Fibroblast of peridontal ligament (primary cell): ENCODE data around the gene SLC30A5.

Experiments
- DNase-seq: peaks from one replicate; pipeline ENCODE4 v3.0.0-alpha.2; 2010; ENCODE audit errors: extremely low read depth

SLC30A5 gene

GRCh38 chr5:69167493-69167855 lies 73.7 kb downstream of the SLC30A5 start:
- peak; percentile 7 for DNase-seq

- no peak for DNase-seq
Measured at GRCh38 chr5:69167929-69168328, 74.1 kb downstream of the SLC30A5 start.

GRCh38 chr5:69170495-69170894 lies 76.7 kb downstream of the SLC30A5 start:
- peak; percentile 36 for DNase-seq

GRCh38 chr5:69170969-69171368 lies 77.2 kb downstream of the SLC30A5 start:
- DNase-seq: no peak
